K562 (cell line): ENCODE results near the gene CA7. TPM values are rescaled to one million over a fixed set of nuclear protein-coding genes. Genes with fewer than 3 reads are reported as not detected.
"Not testable (repeated sequence)": the region's sequence is repeated elsewhere in the genome, so short reads cannot be mapped to it uniquely, and the experiment has no call there.

Experiments used
- ATAC-seq: fragments of 200-7000 bp; cut with Tn5 transposase; 3 replicates; pipeline ENCODE4 v1.9.1; 2020; ENCODE audit warnings: moderate library complexity
- BruUV-seq: library from RNA; stranded (reverse); fragments of 400-500 nt; replicated peaks from 2 replicates; lab custom pipeline; 2021; lab: Mats Ljungman, UMichigan
- CTCF ChIA-PET: fragments of 300-600 bp; formaldehyde crosslinking; extraction: SDS; loops from one replicate; lab custom pipeline; 2021; ENCODE audit warnings: low intra/inter-chr PET ratio; lab: Yijun Ruan, JAX
- POLR2A ChIA-PET: fragments of 300-600, 350-650 bp; sonication (Branson Sonifier 250); formaldehyde crosslinking; extraction: SDS; loops from one replicate; lab custom pipeline; 2021; ENCODE audit warnings: antibody characterized with exemption, inconsistent platforms; lab: Yijun Ruan, JAX
- DNase-seq, 4 experiments: peaks; one replicate each; pipeline versions ENCODE4 v3.0.0 to v3.0.0-alpha.2; 2011 to 2018; ENCODE audit warnings: low spot score in 3 of 4, mixed read lengths in 3 of 4; ENCODE audit errors: extremely low read depth in 1 of 4
- FAIRE-seq: peaks from 2 replicates; lab custom pipeline; 2011; peaks lifted over from hg19 to GRCh38; lab: Jason Lieb, UNC
- H2AFZ ChIP-seq: 2 replicates; pipeline ENCODE4 v1.6.0; 2011; ENCODE audit warnings: low read depth, low read length, control low read depth, inconsistent platforms
- H3K27ac ChIP-seq: fragments of 200-600 bp; 3 replicates; pipeline ENCODE4 v1.8.0; 2011; ENCODE audit warnings: low read depth, mild to moderate bottlenecking, control low read depth, inconsistent platforms, low read length, moderate library complexity, mixed read lengths; ENCODE audit errors: extremely low read depth
- H3K27me3 ChIP-seq, 2 experiments: fragments of 300-600 bp in 1 of 2; 2 replicates in 1 of 2; 3 replicates in 1 of 2; pipeline versions ENCODE4 v1.6.0 to v1.8.0; 2011; ENCODE audit warnings: inconsistent platforms in 2 of 2, low read length in 2 of 2, mild to moderate bottlenecking in 1 of 2, mixed read lengths in 1 of 2, moderate library complexity in 1 of 2; ENCODE audit not compliant: control insufficient read depth in 2 of 2, insufficient read depth in 2 of 2
- H3K36me3 ChIP-seq: fragments of 300-600 bp; 3 replicates; pipeline ENCODE4 v1.8.0; 2011; ENCODE audit warnings: mild to moderate bottlenecking, low read length, inconsistent platforms; ENCODE audit not compliant: control insufficient read depth, insufficient read depth
- H3K4me1 ChIP-seq, 2 experiments: fragments of 200-600 bp in 1 of 2; replicated peaks in 1 of 2; 2 replicates in 1 of 2; 3 replicates in 1 of 2; pipeline versions ENCODE4 v1.5.1 to v1.8.0; 2011; ENCODE audit warnings: inconsistent platforms in 2 of 2, low read length in 2 of 2, mild to moderate bottlenecking in 1 of 2, mixed read lengths in 1 of 2, moderate library complexity in 1 of 2; ENCODE audit not compliant: control insufficient read depth in 2 of 2, insufficient read depth in 2 of 2
- H3K4me2 ChIP-seq: 2 replicates; pipeline ENCODE4 v1.6.1; 2011; ENCODE audit warnings: low read length, control low read depth, inconsistent platforms, mixed read lengths; ENCODE audit not compliant: insufficient read depth
- H3K4me3 ChIP-seq: fragments of 200-600 bp; sonication (generic), shearing (Covaris generic); 2 replicates; pipeline ENCODE4 v1.5.1; 2016; ENCODE audit warnings: control low read depth, inconsistent platforms
- H3K79me2 ChIP-seq: fragments of 200-600 bp; 3 replicates; pipeline ENCODE4 v1.8.0; 2011; ENCODE audit warnings: low read length, inconsistent platforms; ENCODE audit not compliant: control insufficient read depth, insufficient read depth
- H3K9ac ChIP-seq, 2 experiments: 2 replicates each; pipeline versions ENCODE4 v1.6.0 to v1.6.1; 2011; ENCODE audit warnings: low read depth in 2 of 2, low read length in 2 of 2, control low read depth in 1 of 2, inconsistent platforms in 1 of 2, mild to moderate bottlenecking in 1 of 2, mixed read lengths in 1 of 2; ENCODE audit not compliant: insufficient read depth in 1 of 2
- H3K9me1 ChIP-seq: one replicate; pipeline ENCODE4 v1.6.0; 2011; ENCODE audit warnings: inconsistent platforms, mild to moderate bottlenecking, low read length, moderate library complexity; ENCODE audit not compliant: control insufficient read depth, insufficient read depth
- H3K9me3 ChIP-seq: replicated peaks from 2 replicates; pipeline ENCODE4 v1.5.1; 2011; ENCODE audit warnings: low read depth, low read length, inconsistent platforms; ENCODE audit not compliant: control insufficient read depth, insufficient read depth
- H4K20me1 ChIP-seq: replicated peaks from 2 replicates; pipeline ENCODE4 v1.6.1; 2011; ENCODE audit warnings: low read length, inconsistent platforms, mixed read lengths; ENCODE audit not compliant: control insufficient read depth, insufficient read depth
- C11orf30 ChIP-seq: fragments of 450-650 bp; IDR thresholded peaks from 2 replicates; pipeline ENCODE4 v1.6.1; 2016; ENCODE audit warnings: low read depth, mild to moderate bottlenecking
- MXI1 ChIP-seq: IDR thresholded peaks from 2 replicates; pipeline ENCODE4 v1.6.1; 2011; ENCODE audit warnings: low read depth, mild to moderate bottlenecking, improper control_type of control experiment, low read length
- WGBS: fragments of 100-300 bp; shearing (Covaris generic); methylation state at CpG from one replicate; pipeline ENCODE4 v1.1.6; 2016; ENCODE audit warnings: low coverage, mixed read lengths; ENCODE audit not compliant: insufficient coverage; ENCODE audit errors: missing lambda C conversion rate; 5-methylcytosine and 5-hydroxymethylcytosine counted together
- in situ Hi-C: fragments of 300-500 bp; cut with MboI; formaldehyde crosslinking; loops from 4 replicates; pipeline ENCODE4 v1.15.0; 2018; ENCODE audit warnings: inconsistent platforms, mixed read lengths
- intact Hi-C: fragments of 100-400 bp; cut with micrococcal nuclease; formaldehyde crosslinking; loops from 2 replicates; pipeline ENCODE4 v1.14.2; 2022
- polyA plus RNA-seq, 8 experiments: library from polyadenylated mRNA; depleted of rRNA in 4 of 8; stranded (reverse) in 5 of 8; unstranded in 3 of 8; fragments of >200 nt; fragmentation: Nextera tagmentation in 2 of 8; fragmentation: Illumina TruSeq in 1 of 8; extraction: Ambion mirVana in 2 of 8; extraction: Trizol in 1 of 8; gene quantifications; 2 replicates each; pipeline versions ENCODE4 v1.2.1 to v1.2.3, GENCODE V29; 2011 to 2014; ENCODE audit warnings: inconsistent platforms in 1 of 8, missing spikeins in 1 of 8
- total RNA-seq, 7 experiments: library from RNA; depleted of rRNA in 6 of 7; stranded (reverse); fragments of >200 nt in 6 of 7; fragmentation: Illumina TruSeq in 2 of 7; extraction: Trizol in 2 of 7; gene quantifications; 2 replicates each; pipeline versions ENCODE4 v1.2.1 to v1.2.3, GENCODE V29; 2011 to 2021; ENCODE audit warnings: low replicate concordance in 1 of 7

The CA7 gene
- total and polyA plus RNA-seq, 9 of the 15 experiments (the other 6 are each of a cell fraction or from before 2014, with no cell fraction given) = 0.03 to 0.07 (median 0.05) TPM; not detected in 5

DNA sequence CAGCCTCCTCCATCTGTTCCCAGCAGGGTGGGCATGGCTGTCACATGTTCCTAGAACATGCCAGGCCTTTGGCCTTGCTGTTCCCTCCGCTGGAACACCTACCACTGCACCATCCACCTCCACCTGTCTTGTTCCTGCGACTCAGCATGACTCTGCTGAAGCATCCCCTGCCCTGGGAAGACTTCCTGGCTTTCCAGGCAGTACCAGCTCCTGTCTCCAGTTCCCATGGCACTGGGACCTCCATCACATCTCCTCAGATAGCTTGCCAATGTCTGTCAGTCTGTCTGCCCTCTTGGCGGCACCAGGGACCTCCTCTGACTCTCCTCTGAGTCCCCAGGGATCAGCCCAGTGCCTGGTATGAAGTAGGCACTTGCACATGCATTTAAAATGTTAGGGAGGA is 51.8 kb downstream of the CA7 start:
- no peak overlapping the region for H2AFZ ChIP-seq
- no peak overlapping the region for H3K27ac ChIP-seq
- no peaks in the 10 kb centered on the region for H3K9me1 ChIP-seq
- ATAC-seq = no peak
- peak in 1 of 4 experiments; percentile 2 for DNase-seq
- TF ChIP-seq MXI1 (no peak), C11orf30 (peak; percentile 30; the same call in 1 of the 2 replicates)
- TF ChIP-seq, all 486 proteins: peak for 1
- WGBS = 60% methylated on average over 3 of the region's 3 CpGs
- ChIA-PET POLR2A (interaction anchor here (0.9 to 3.0 kb wide), 3 partner anchors 16 to 35 kb away, joined by 3 to 15 read pairs (median 3); partner anchors contain the start of gene PDP2), CTCF (interaction anchor here (0.8 to 4.3 kb wide), 4 partner anchors 10 to 83 kb away, joined by 3 to 41 read pairs (median 7); partner anchors contain the start of gene RRAD)
- Histone ChIP-seq H3K4me1 (peaks cover 23 to 32% of the 10 kb centered on the region in 2 experiments), H3K4me2 (no peak overlapping the region), H3K4me3 (no peak overlapping the region), H3K27me3 (no peaks in the 10 kb centered on the region), H3K79me2 (no peaks in the 10 kb centered on the region), H3K36me3 (peaks cover 5% of the 10 kb centered on the region; the same call in 1 of the 3 replicates), H4K20me1 (no peaks in the 10 kb centered on the region), H3K9me3 (no peaks in the 10 kb centered on the region), H3K9ac (peak overlapping the region in 1 of 2 experiments; percentile 75; a peak in 2 of 4 replicates)
- FAIRE-seq = no peak
- no TSS peak for BruUV-seq
- intact Hi-C loops = loop anchor here (1.0 to 5.0 kb wide), 3 partner anchors 32 to 121 kb away; no protein-coding TSS in a partner anchor
- in situ Hi-C loops = loop anchor here (5.0 kb wide), 1 partner anchor 36 kb away; the partner anchor contains the start of gene CIAO2B

DNA sequence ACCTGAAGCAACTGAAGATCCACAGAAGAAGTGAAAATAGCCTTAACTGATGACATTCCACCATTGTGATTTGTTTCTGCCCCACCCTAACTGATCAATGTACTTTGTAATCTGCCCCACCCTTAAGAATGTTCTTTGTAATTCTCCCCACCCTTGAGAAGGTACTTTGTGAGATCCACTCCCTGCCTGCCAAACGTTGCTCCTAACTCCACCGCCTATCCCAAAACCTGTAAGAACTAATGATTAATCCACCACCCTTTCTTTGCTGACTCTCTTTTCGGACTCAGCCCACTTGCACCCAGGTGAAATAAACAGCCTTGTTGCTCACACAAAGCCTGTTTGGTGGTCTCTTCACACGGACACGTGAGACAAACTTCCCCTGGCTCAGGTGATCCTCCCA is 52.5 kb downstream of the CA7 start:
- not testable (repeated sequence) for H3K4me3 ChIP-seq, H3K36me3 ChIP-seq, H3K4me2 ChIP-seq, BruUV-seq, H2AFZ ChIP-seq, DNase-seq, FAIRE-seq, ATAC-seq, H3K27ac ChIP-seq, H3K9me3 ChIP-seq, H3K9me1 ChIP-seq, H3K79me2 ChIP-seq, H3K27me3 ChIP-seq, H3K9ac ChIP-seq, H4K20me1 ChIP-seq
- in situ Hi-C loops (loop anchor here (5.0 kb wide), 1 partner anchor 36 kb away; the partner anchor contains the start of gene CIAO2B), intact Hi-C loops (loop anchor here (5.0 kb wide), 2 partner anchors 51 to 121 kb away; no protein-coding TSS in a partner anchor)
- H3K4me1 ChIP-seq = peaks cover 27 to 39% of the 10 kb centered on the region in 2 experiments
- ChIA-PET CTCF (interaction anchor here (0.8 to 4.3 kb wide), 3 partner anchors 11 to 31 kb away, joined by 3 to 41 read pairs (median 10); partner anchors contain the start of gene RRAD), POLR2A (interaction anchor here (3.0 kb wide), 1 partner anchor 31 kb away, joined by 15 read pairs; no protein-coding TSS in a partner anchor)
- 35% methylated on average over 5 of the region's 5 CpGs for WGBS
